HCT116 (cell line): ENCODE results near the gene GRAMD4. TPM values are rescaled to one million over a fixed set of nuclear protein-coding genes. Genes with fewer than 3 reads are reported as not detected.

ENCODE experiments used
- ATAC-seq: fragments of 200-7000 bp; cut with Tn5 transposase; 2 replicates; pipeline ENCODE4 v1.9.1; 2020; ENCODE audit warnings: mild to moderate bottlenecking, moderate library complexity
- BruUV-seq: library from RNA; stranded (reverse); fragments of 400-500 nt; replicated peaks from 2 replicates; lab custom pipeline; 2021; lab: Mats Ljungman, UMichigan
- CTCF ChIA-PET: fragments of 300-600 bp; sonication (Branson Sonifier 250); formaldehyde crosslinking; loops from one replicate; lab custom pipeline; 2021; ENCODE audit warnings: antibody characterized with exemption; lab: Charles Lee
- POLR2A ChIA-PET: fragments of 300-600, 350-600 bp; sonication (Branson Sonifier 250); formaldehyde crosslinking; loops from one replicate; lab custom pipeline; 2021; ENCODE audit warnings: antibody characterized with exemption; lab: Charles Lee
- RAD21 ChIA-PET, 2 experiments: fragments of 300-600 bp; sonication (Branson Sonifier 250); formaldehyde crosslinking; loops; one replicate each; lab custom pipeline; 2023; ENCODE audit warnings: low total read pairs in 2 of 2; ENCODE audit not compliant: uncharacterized antibody in 2 of 2, unreplicated experiment in 2 of 2, low non-redundant PET in 1 of 2; lab: Charles Lee
- DNase-seq: peaks from one replicate; pipeline ENCODE4 v3.0.0-alpha.2; 2010; ENCODE audit warnings: low read depth, low spot score
- H2AFZ ChIP-seq: fragments of 200-600 bp; shearing (Covaris generic), sonication (generic); 2 replicates; pipeline ENCODE4 v1.6.1; 2017; ENCODE audit warnings: low read depth, mixed run types, mixed read lengths, antibody characterized with exemption, low read length; ENCODE audit not compliant: poor library complexity, severe bottlenecking
- H3K27ac ChIP-seq: 2 replicates; pipeline ENCODE4 v1.5.1; 2012; ENCODE audit warnings: low read depth, low read length
- H3K27me3 ChIP-seq: fragments of 200-600 bp; sonication (generic); 2 replicates; pipeline ENCODE4 v1.6.1; 2016; ENCODE audit warnings: mixed run types, low read length, mixed read lengths; ENCODE audit not compliant: insufficient read depth
- H3K36me3 ChIP-seq, 2 experiments: fragments of 200-500 bp in 1 of 2; fragments of 200-600 bp in 1 of 2; sonication (Bioruptor generic) in 1 of 2; sonication (generic) in 1 of 2; 2 replicates each; pipeline versions ENCODE4 v1.5.1 to v1.6.1; 2014 to 2016; ENCODE audit warnings: low read length in 2 of 2, inconsistent platforms in 1 of 2, mixed read lengths in 1 of 2, mixed run types in 1 of 2; ENCODE audit not compliant: insufficient read depth in 2 of 2, control insufficient read depth in 1 of 2
- H3K4me1 ChIP-seq, 2 experiments: fragments of 200-600 bp in 1 of 2; sonication (generic) in 1 of 2; 2 replicates each; pipeline versions ENCODE4 v1.5.1 to v1.6.1; 2012 to 2017; ENCODE audit warnings: low read length in 2 of 2, inconsistent platforms in 1 of 2, mild to moderate bottlenecking in 1 of 2, mixed read lengths in 1 of 2, mixed run types in 1 of 2, moderate library complexity in 1 of 2; ENCODE audit not compliant: insufficient read depth in 2 of 2, control insufficient read depth in 1 of 2
- H3K4me2 ChIP-seq: fragments of 200-600 bp; sonication (generic); 2 replicates; pipeline ENCODE4 v1.6.1; 2017; ENCODE audit warnings: mixed run types, low read length, mixed read lengths
- H3K4me3 ChIP-seq, 2 experiments: fragments of 200-600 bp in 1 of 2; sonication (generic) in 1 of 2; replicated peaks in 1 of 2; 2 replicates each; pipeline ENCODE4 v1.5.1; 2011 to 2016; ENCODE audit warnings: low read length in 2 of 2, control low read depth in 1 of 2, low read depth in 1 of 2, mild to moderate bottlenecking in 1 of 2, mixed read lengths in 1 of 2, mixed run types in 1 of 2
- H3K79me2 ChIP-seq: fragments of 200-600 bp; sonication (generic); 2 replicates; pipeline ENCODE4 v1.6.1; 2017; ENCODE audit warnings: mild to moderate bottlenecking, mixed run types, low read length, moderate library complexity, mixed read lengths; ENCODE audit not compliant: insufficient read depth
- H3K9ac ChIP-seq: fragments of 200-600 bp; sonication (generic); 2 replicates; pipeline ENCODE4 v1.6.1; 2016; ENCODE audit warnings: low read length, mixed read lengths
- H3K9me2 ChIP-seq: fragments of 200-600 bp; sonication (generic), shearing (Covaris generic); 2 replicates; pipeline ENCODE4 v1.6.1; 2017; ENCODE audit warnings: mixed run types, mild to moderate bottlenecking, moderate library complexity; ENCODE audit not compliant: insufficient read depth
- H3K9me3 ChIP-seq, 2 experiments: fragments of 200-500 bp in 1 of 2; fragments of 200-600 bp in 1 of 2; sonication (Bioruptor generic) in 1 of 2; sonication (generic) in 1 of 2; 2 replicates each; pipeline ENCODE4 v1.6.1; 2014 to 2017; ENCODE audit warnings: low read length in 2 of 2, mixed read lengths in 2 of 2, inconsistent platforms in 1 of 2, low read depth in 1 of 2, mild to moderate bottlenecking in 1 of 2, mixed run types in 1 of 2, moderate library complexity in 1 of 2; ENCODE audit not compliant: control insufficient read depth in 1 of 2, insufficient read depth in 1 of 2
- H4K20me1 ChIP-seq: fragments of 200-600 bp; sonication (generic), shearing (Covaris generic); 2 replicates; pipeline ENCODE4 v1.6.1; 2017; ENCODE audit warnings: mixed run types, mild to moderate bottlenecking, moderate library complexity; ENCODE audit not compliant: insufficient read depth
- ATF3 ChIP-seq: IDR thresholded peaks from 2 replicates; pipeline ENCODE4 v1.6.1; 2012
- CBX3 ChIP-seq: IDR thresholded peaks from 2 replicates; pipeline ENCODE4 v1.6.1; 2012; ENCODE audit warnings: low read depth
- EGR1 ChIP-seq: IDR thresholded peaks from 2 replicates; pipeline ENCODE4 v1.6.1; 2012; ENCODE audit warnings: low read depth
- EZH2 ChIP-seq: fragments of 200-600 bp; sonication (generic); IDR thresholded peaks from 2 replicates; pipeline ENCODE4 v1.6.1; 2017; ENCODE audit warnings: antibody characterized with exemption, mixed run types
- EZH2phosphoT487 ChIP-seq: fragments of 200-600 bp; IDR thresholded peaks from 2 replicates; pipeline ENCODE4 v1.6.1; 2018; ENCODE audit warnings: antibody characterized with exemption, borderline replicate concordance
- FOSL1 ChIP-seq: IDR thresholded peaks from 2 replicates; pipeline ENCODE4 v1.6.1; 2012; ENCODE audit warnings: low read depth
- JUND ChIP-seq: IDR thresholded peaks from 2 replicates; pipeline ENCODE4 v1.6.1; 2012
- MAX ChIP-seq: IDR thresholded peaks from 2 replicates; pipeline ENCODE4 v1.6.1; 2012
- POLR2A ChIP-seq: IDR thresholded peaks from 2 replicates; pipeline ENCODE4 v1.7.0; 2011; ENCODE audit warnings: borderline replicate concordance; ENCODE audit not compliant: insufficient read depth, insufficient read length; ENCODE audit errors: extremely low read depth
- POLR2AphosphoS5 ChIP-seq: IDR thresholded peaks from 2 replicates; pipeline ENCODE4 v1.6.1; 2011; ENCODE audit warnings: mild to moderate bottlenecking, low read depth, low read length, moderate library complexity
- REST ChIP-seq: IDR thresholded peaks from 2 replicates; pipeline ENCODE4 v1.6.1; 2012; ENCODE audit warnings: low read depth
- SP1 ChIP-seq: IDR thresholded peaks from 2 replicates; pipeline ENCODE4 v1.6.1; 2012; ENCODE audit warnings: low read depth
- TCF7L2 ChIP-seq: IDR thresholded peaks from 2 replicates; pipeline ENCODE4 v1.7.0; 2011; ENCODE audit warnings: borderline replicate concordance, inconsistent platforms; ENCODE audit not compliant: insufficient read depth, insufficient read length; ENCODE audit errors: extremely low read depth
- YY1 ChIP-seq: IDR thresholded peaks from 2 replicates; pipeline ENCODE4 v1.6.1; 2011; ENCODE audit warnings: low read length, low read depth, moderate library complexity, mild to moderate bottlenecking; ENCODE audit not compliant: insufficient replicate concordance; ENCODE audit errors: extremely low read depth
- ZNF274 ChIP-seq: fragments of 200-500 bp; sonication (Bioruptor generic); IDR thresholded peaks from 2 replicates; pipeline ENCODE4 v1.6.1; 2014; ENCODE audit warnings: mild to moderate bottlenecking, low read depth, low read length, inconsistent platforms
- intact Hi-C: fragments of 100-400 bp; cut with micrococcal nuclease; formaldehyde crosslinking; loops from 2 replicates; pipeline ENCODE4 v1.10.0; 2022
- total RNA-seq: library from RNA; stranded (reverse); gene quantifications from one replicate; pipeline ENCODE4 v1.2.1, GENCODE V29; 2021; ENCODE audit not compliant: unreplicated experiment
- TF ChIP-seq, protein P1 (sequence below), 3 experiments: fragments of 200-600 bp in 1 of 3; sonication (generic) in 1 of 3; IDR thresholded peaks in 2 of 3; conservative IDR thresholded peaks in 1 of 3; 2 replicates each; pipeline ENCODE4 v1.5.1; 2012 to 2017; ENCODE audit warnings: low read depth in 2 of 3, low read length in 2 of 3, antibody characterized with exemption in 1 of 3, borderline replicate concordance in 1 of 3, control low read depth in 1 of 3, mild to moderate bottlenecking in 1 of 3, mixed read lengths in 1 of 3, mixed run types in 1 of 3, moderate library complexity in 1 of 3; ENCODE audit not compliant: insufficient read depth in 1 of 3
- TF ChIP-seq, protein P2 (sequence below): IDR thresholded peaks from 2 replicates; pipeline ENCODE4 v1.6.1; 2011; ENCODE audit warnings: mild to moderate bottlenecking, low read length, moderate library complexity; ENCODE audit not compliant: insufficient replicate concordance; ENCODE audit errors: extremely low read depth

Gene GRAMD4
- total RNA-seq, 1 experiment from 2014 or later: 25.8 TPM

GRCh38 chr22:46676881-46677280, 56.7 kb downstream of the GRAMD4 start:
- no peak for ATAC-seq
- ChIA-PET POLR2A (no interaction called here), CTCF (no interaction called here), RAD21 (no interaction called here)
- no peak overlapping the region for H3K4me3 ChIP-seq
- no peak overlapping the region for H3K4me2 ChIP-seq
- no peaks in the 10 kb centered on the region for H3K9me2 ChIP-seq
- H3K27ac ChIP-seq: no peak overlapping the region
- H3K9me3 ChIP-seq: no peaks in the 10 kb centered on the region
- intact Hi-C loops: no loop called here
- BruUV-seq: no TSS peak
- no peak overlapping the region for H3K9ac ChIP-seq
- H3K4me1 ChIP-seq: no peaks in the 10 kb centered on the region
- H3K36me3 ChIP-seq: no peaks in the 10 kb centered on the region
- no peak overlapping the region for H2AFZ ChIP-seq
- no peaks in the 10 kb centered on the region for H3K79me2 ChIP-seq
- no peak for DNase-seq
- H4K20me1 ChIP-seq: no peaks in the 10 kb centered on the region
- TF ChIP-seq CBX3 (no peak), YY1 (no peak), JUND (no peak), SP1 (no peak), TCF7L2 (no peak), REST (no peak), POLR2AphosphoS5 (no peak), MAX (no peak), EGR1 (no peak), POLR2A (no peak), FOSL1 (no peak), EZH2 (no peak), EZH2phosphoT487 (no peak), ATF3 (no peak), ZNF274 (no peak)
- TF ChIP-seq, protein P1, sequence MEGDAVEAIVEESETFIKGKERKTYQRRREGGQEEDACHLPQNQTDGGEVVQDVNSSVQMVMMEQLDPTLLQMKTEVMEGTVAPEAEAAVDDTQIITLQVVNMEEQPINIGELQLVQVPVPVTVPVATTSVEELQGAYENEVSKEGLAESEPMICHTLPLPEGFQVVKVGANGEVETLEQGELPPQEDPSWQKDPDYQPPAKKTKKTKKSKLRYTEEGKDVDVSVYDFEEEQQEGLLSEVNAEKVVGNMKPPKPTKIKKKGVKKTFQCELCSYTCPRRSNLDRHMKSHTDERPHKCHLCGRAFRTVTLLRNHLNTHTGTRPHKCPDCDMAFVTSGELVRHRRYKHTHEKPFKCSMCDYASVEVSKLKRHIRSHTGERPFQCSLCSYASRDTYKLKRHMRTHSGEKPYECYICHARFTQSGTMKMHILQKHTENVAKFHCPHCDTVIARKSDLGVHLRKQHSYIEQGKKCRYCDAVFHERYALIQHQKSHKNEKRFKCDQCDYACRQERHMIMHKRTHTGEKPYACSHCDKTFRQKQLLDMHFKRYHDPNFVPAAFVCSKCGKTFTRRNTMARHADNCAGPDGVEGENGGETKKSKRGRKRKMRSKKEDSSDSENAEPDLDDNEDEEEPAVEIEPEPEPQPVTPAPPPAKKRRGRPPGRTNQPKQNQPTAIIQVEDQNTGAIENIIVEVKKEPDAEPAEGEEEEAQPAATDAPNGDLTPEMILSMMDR (IDR thresholded peaks at IDR 0.05 in 2 of 3, conservative IDR thresholded peaks at IDR 0.05 in 1 of 3; ENCODE audit: borderline replicate concordance in 1 of 3, insufficient read depth in 1 of 3, low read depth in 2 of 3, low read length in 2 of 3): no peak
- TF ChIP-seq, protein P2, sequence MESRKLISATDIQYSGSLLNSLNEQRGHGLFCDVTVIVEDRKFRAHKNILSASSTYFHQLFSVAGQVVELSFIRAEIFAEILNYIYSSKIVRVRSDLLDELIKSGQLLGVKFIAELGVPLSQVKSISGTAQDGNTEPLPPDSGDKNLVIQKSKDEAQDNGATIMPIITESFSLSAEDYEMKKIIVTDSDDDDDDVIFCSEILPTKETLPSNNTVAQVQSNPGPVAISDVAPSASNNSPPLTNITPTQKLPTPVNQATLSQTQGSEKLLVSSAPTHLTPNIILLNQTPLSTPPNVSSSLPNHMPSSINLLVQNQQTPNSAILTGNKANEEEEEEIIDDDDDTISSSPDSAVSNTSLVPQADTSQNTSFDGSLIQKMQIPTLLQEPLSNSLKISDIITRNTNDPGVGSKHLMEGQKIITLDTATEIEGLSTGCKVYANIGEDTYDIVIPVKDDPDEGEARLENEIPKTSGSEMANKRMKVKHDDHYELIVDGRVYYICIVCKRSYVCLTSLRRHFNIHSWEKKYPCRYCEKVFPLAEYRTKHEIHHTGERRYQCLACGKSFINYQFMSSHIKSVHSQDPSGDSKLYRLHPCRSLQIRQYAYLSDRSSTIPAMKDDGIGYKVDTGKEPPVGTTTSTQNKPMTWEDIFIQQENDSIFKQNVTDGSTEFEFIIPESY: no peak
- no peaks in the 10 kb centered on the region for H3K27me3 ChIP-seq
